ENCODE data around the gene FIP1L1. TPM values are rescaled to one million over a fixed set of nuclear protein-coding genes. Genes with fewer than 3 reads are reported as not detected.
"Not testable (repeated sequence)": the region's sequence is repeated elsewhere in the genome, so short reads cannot be mapped to it uniquely, and the experiment has no call there.

FIP1L1 gene
- total RNA-seq (10 to 100 TPM; 50.9 to 53.1 TPM), total RNA-seq (43.1 to 95.3 (median 70.9) reads per million in 172 experiments)
- polyA plus RNA-seq (2013, experiment 1 of 2): 52.3 TPM
- polyA plus RNA-seq (2013, experiment 2 of 2): 63.8 TPM

- no peak for TF ChIP-seq CTCF (IDR thresholded peaks at IDR 0.05)
- peaks cover 32% of the 10 kb centered on the region for H3K36me3 Mint-ChIP-seq (ENCODE audit: low read depth)
- peaks cover 53% of the 10 kb centered on the region for H3K4me1 Mint-ChIP-seq (ENCODE audit: low read depth)
- ChIA-PET POLR2A (interaction anchor here (0.5 to 2.6 kb wide), 3 partner anchors 11 to 655 kb away, joined by 3 to 35 read pairs (median 8); partner anchors contain the start of gene SCFD2), CTCF (no interaction called here)
- DNase-seq (peak; percentile 90 to 99 (median 96)), ATAC-seq (ENCODE audit: poor library complexity) (peak; percentile 95)
- peak within 1 kb of the TSS; percentile 89 to 95 for H3K27ac ChIP-seq (ENCODE audit: low read depth in 1 of 2, low read length in 2 of 2)
- peak within 1 kb of the TSS; percentile 92 for H3K4me3 ChIP-seq (ENCODE audit: low read length)
- no peaks in the 10 kb centered on the region for H3K27me3 ChIP-seq (ENCODE audit: control insufficient read depth in 1 of 2, insufficient read depth in 2 of 2, low read length in 2 of 2)
- peaks cover 6% of the 10 kb centered on the region for H3K4me1 ChIP-seq (ENCODE audit: insufficient read depth, low read length)
- H3K9me3 Mint-ChIP-seq: no peaks in the 10 kb centered on the region
- intact Hi-C loops (cut with DNase I, micrococcal nuclease): loop anchor here (1.0 to 10.0 kb wide), 4 partner anchors 11 to 655 kb away; partner anchors contain the start of gene SCFD2 (in 1 of the 2)
- peak within 1 kb of the TSS; percentile 99 for H3K4me3 Mint-ChIP-seq
- H3K27me3 Mint-ChIP-seq: peaks cover 5% of the 10 kb centered on the region
- H3K27ac Mint-ChIP-seq: peak within 1 kb of the TSS; percentile 97
- no peaks in the 10 kb centered on the region for H3K9me3 ChIP-seq (ENCODE audit: control insufficient read depth in 1 of 2, insufficient read depth in 1 of 2, low read length in 2 of 2)
- peaks cover 13% of the 10 kb centered on the region for H3K36me3 ChIP-seq (ENCODE audit: insufficient read depth, low read length)
Measured at GRCh38 chr4:53377319-53378170, at the start of gene FIP1L1. Gene FIP1L1, plus strand, starts transcription at chr4:53377641. Its CDS starts 198 bp downstream, at chr4:53377839.

- DNase-seq; H3K36me3 ChIP-seq (ENCODE audit: insufficient read depth, low read length); H3K4me1 ChIP-seq (ENCODE audit: insufficient read depth, low read length); ATAC-seq (ENCODE audit: poor library complexity); H3K27me3 Mint-ChIP-seq; H3K4me1 Mint-ChIP-seq (ENCODE audit: low read depth); H3K27me3 ChIP-seq (ENCODE audit: control insufficient read depth in 1 of 2, insufficient read depth in 2 of 2, low read length in 2 of 2); CTCF ChIA-PET; H3K27ac Mint-ChIP-seq; H3K27ac ChIP-seq (ENCODE audit: low read depth in 1 of 2, low read length in 2 of 2); H3K9me3 Mint-ChIP-seq; POLR2A ChIA-PET; H3K4me3 Mint-ChIP-seq; intact Hi-C loops (cut with DNase I, micrococcal nuclease); H3K4me3 ChIP-seq (ENCODE audit: low read length): not testable (repeated sequence)
- H3K9me3 ChIP-seq (ENCODE audit: control insufficient read depth in 1 of 2, insufficient read depth in 1 of 2, low read length in 2 of 2): peaks cover 0 to 13% of the 10 kb centered on the region in 2 experiments
- H3K36me3 Mint-ChIP-seq (ENCODE audit: low read depth): peaks cover 44% of the 10 kb centered on the region
Measured at GRCh38 chr4:53334916-53335315, 42.5 kb upstream of the FIP1L1 start.

GRCh38 chr4:53340145-53340544, 37.3 kb upstream of the FIP1L1 start:
- ATAC-seq (ENCODE audit: poor library complexity): not testable (repeated sequence)

GRCh38 chr4:53346392-53346791, 31.0 kb upstream of the FIP1L1 start:
- CTCF ChIA-PET; intact Hi-C loops (cut with DNase I, micrococcal nuclease); H3K4me3 Mint-ChIP-seq; ATAC-seq (ENCODE audit: poor library complexity); H3K4me1 ChIP-seq (ENCODE audit: insufficient read depth, low read length); H3K27ac Mint-ChIP-seq; H3K9me3 ChIP-seq (ENCODE audit: control insufficient read depth in 1 of 2, insufficient read depth in 1 of 2, low read length in 2 of 2); POLR2A ChIA-PET; H3K27me3 Mint-ChIP-seq; H3K27me3 ChIP-seq (ENCODE audit: control insufficient read depth in 1 of 2, insufficient read depth in 2 of 2, low read length in 2 of 2); H3K27ac ChIP-seq (ENCODE audit: low read depth in 1 of 2, low read length in 2 of 2); H3K4me3 ChIP-seq (ENCODE audit: low read length); H3K9me3 Mint-ChIP-seq; DNase-seq: not testable (repeated sequence)
- peaks cover 11% of the 10 kb centered on the region for H3K4me1 Mint-ChIP-seq (ENCODE audit: low read depth)
- H3K36me3 Mint-ChIP-seq (ENCODE audit: low read depth): peaks cover 94% of the 10 kb centered on the region
- peaks cover 11% of the 10 kb centered on the region for H3K36me3 ChIP-seq (ENCODE audit: insufficient read depth, low read length)

More at GRCh38 chr4:53340145-53340544, 37.3 kb upstream of the FIP1L1 start:
- CTCF ChIA-PET; POLR2A ChIA-PET; H3K4me1 ChIP-seq (ENCODE audit: insufficient read depth, low read length); H3K36me3 ChIP-seq (ENCODE audit: insufficient read depth, low read length); intact Hi-C loops (cut with DNase I, micrococcal nuclease); H3K27me3 Mint-ChIP-seq; H3K27ac Mint-ChIP-seq; H3K27me3 ChIP-seq (ENCODE audit: control insufficient read depth in 1 of 2, insufficient read depth in 2 of 2, low read length in 2 of 2); H3K4me3 ChIP-seq (ENCODE audit: low read length); H3K27ac ChIP-seq (ENCODE audit: low read depth in 1 of 2, low read length in 2 of 2); DNase-seq; H3K4me3 Mint-ChIP-seq; H3K9me3 Mint-ChIP-seq: not testable (repeated sequence)
- peaks cover 88% of the 10 kb centered on the region for H3K36me3 Mint-ChIP-seq (ENCODE audit: low read depth)
- peaks cover 0 to 17% of the 10 kb centered on the region in 2 experiments for H3K9me3 ChIP-seq (ENCODE audit: control insufficient read depth in 1 of 2, insufficient read depth in 1 of 2, low read length in 2 of 2)
- peaks cover 11% of the 10 kb centered on the region for H3K4me1 Mint-ChIP-seq (ENCODE audit: low read depth)
